ENCODE results near the gene FASTKD1.
"Not testable (repeated sequence)": the region's sequence is repeated elsewhere in the genome, so short reads cannot be mapped to it uniquely, and the experiment has no call there.

Gene FASTKD1

DNA sequence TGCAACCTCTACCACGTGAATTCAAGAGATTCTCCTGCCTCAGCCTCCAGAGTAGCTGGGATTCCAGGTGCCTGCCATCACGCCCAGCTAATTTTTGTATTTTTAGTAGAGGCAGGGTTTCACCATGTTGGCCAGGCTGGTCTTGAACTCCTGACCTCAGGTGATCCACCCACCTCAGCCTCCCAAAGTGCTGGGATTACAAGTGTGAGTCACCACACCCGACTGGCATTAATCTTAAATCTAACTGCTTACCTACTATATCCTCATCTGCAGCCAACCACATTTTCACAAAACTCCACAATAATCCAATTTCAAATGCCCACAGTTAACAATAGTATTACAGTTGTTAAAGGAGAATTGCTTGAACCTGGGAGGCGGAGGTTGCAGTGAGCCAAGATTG, 2.9 kb downstream of the FASTKD1 start:
- not testable (repeated sequence) for DNase-seq

DNA sequence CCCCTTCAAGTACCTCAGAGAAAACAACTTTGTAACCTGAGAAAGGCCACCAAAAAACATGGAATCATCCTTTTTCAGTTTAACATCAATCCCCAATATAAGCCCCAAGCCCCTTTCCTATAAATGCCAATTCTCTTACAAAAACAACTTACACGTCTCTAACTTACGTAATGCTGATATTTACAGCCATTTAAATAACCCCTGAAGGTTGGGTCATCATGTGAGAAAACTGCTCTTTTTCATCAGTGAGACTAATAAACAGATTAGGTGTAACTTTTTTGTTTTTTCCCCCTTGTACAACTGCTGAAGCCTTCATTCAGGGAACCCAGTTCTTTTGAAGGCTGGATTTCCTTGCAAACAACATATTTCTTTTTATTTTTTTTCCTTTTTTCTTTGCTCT, 3.7 kb downstream of the FASTKD1 start:
- no peak for DNase-seq

DNA sequence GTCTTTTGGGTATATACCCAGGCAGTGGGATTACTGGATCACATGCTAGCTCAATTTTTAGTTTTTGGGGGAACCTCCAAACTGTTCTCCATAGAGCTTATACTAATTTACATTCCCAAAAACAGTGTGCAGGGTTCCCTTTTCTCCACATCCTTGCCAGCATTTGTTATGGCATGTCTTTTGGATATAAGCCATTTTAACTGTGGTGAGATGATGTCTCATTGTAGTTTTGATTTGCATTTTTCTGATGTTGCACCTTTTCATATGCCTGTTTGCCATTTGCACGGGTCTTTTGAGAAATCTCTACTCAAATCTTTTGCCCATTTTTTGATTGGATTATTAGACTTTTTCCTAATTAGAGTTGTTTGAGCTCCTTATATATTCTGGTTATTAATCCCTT, 8.0 kb downstream of the FASTKD1 start:
- DNase-seq = no peak

DNA sequence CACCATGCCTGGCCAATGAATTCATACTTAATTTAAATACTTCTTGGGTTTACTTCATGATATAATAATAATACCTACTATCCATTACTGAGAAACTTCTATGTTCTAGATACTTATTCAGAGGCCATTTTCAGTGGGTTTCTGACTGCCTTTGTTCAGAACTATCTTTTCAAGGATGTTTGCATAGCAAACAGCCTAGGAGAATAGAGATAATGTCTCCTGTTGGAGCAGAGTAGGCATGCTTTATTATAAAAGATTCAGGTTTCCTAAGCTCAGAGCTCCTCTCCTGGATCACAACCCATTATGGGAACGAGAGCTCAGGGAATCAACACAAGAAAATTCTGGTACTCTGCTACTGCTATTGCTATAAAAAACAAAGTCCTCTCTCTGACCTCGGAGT, 11.1 kb downstream of the FASTKD1 start:
- no peak for DNase-seq

DNA sequence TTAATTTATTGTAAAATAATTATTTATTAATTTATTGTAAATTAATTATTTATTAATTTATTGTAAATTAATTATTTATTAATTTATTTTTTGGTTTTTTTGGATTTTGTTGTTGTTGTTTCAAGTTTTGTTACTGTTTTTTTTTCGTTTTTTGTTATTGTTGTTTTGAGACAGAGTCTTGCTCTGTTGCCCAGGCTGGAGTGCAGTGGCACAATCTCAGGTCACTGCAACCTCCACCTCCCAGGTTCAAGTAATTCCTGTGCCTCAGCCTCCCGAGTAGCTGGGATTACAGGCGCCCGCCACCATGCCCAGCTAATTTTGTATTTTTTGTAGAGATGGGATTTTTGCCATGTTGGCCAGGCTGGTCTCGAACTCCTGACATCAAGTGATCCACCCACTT, 11.6 kb downstream of the FASTKD1 start:
- DNase-seq = not testable (repeated sequence)

DNA sequence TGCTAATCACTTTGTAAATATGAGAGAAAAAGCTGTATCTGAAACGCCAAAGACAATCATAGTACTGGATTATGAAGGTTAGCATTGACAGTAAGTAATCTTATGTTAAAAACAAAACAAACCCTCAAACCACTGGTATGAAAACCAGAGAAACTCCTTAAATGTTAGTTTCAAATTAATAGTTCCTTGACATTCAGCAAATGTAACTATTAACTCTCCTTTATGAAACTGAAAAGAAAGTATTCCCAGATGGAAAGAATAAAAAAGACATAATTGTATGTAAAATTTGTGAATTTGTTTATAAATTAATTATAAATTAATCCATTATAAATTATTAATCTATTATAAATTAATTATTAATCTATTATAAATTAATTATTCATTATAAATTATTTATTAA, 12.3 kb downstream of the FASTKD1 start:
- DNase-seq = no peak

DNA sequence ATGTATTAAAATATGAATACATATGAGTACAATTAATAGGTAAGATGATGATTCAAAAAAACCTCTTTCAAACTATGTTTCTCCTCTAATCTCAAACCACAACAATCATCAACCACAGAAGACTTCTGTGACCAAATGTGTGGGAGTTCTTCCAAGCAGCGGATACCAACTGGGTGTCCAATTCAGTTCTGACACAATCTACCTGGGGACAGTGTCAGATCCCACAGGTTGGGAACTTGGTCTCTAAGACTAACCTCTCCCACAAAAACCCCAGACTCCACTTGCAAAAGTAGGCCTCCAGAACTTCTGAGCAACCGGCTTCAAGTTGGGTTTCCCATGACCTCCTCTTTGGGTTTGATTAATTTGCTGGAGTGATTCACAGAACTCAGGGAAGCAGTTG, 26.9 kb downstream of the FASTKD1 start:
- DNase-seq = no peak

DNA sequence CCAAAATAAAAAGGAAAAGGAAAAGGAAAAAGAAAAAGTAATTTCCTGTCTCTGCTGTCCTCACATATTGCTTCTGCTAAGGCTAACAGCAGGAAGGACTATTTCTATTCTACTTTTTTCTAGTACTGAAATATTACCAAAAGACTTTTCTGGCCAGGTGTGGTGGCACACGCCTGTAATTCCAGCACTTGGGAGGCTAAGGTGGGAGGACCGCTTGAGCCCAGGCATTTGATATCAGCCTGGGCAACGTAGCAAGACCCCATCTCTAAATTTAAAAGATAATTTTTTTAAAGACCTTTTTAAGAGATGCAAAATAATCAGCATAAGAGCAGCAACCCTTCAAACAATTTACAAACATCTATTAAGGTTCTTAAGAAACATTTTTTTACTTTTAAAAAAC, 31.2 kb downstream of the FASTKD1 start:
- DNase-seq = no peak

DNA sequence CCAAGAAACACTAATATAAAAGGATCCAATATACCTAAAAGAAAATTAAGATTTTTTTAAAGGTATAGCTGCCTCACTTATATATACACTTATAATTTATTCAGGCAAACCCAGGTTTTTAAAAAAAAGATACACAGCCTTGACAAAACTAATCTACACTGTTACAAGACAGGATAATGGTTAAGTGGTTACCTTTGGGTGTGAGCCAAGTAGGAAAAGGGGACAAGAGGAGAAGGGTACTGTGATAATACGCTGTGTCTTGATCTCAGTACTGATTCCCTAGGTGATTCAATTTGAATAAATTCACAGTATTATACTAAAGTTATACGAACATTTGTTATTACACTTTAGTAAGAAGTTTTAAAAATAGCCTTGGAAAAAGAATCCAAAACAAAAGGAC, 33.5 kb downstream of the FASTKD1 start:
- no peak for DNase-seq

DNA sequence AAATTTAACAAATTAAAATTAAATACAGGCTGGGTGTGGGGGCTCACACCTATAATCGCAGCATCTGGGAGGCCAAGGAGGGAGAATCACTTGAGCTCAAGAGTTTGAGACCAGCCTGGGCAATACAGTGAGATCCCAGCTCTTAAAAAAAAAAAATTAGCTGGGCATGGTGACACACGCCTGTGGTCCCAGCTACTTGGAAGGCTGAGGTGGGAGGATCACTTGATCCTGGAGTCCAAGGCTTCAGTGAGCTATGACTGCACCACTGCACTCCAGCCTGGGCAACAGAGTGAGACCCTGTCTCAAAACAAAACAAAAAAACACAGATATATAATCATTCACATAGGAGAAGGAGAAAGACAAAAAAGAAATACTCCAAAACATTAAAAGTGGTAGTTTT, 34.2 kb downstream of the FASTKD1 start:
- not testable (repeated sequence) for DNase-seq

DNA sequence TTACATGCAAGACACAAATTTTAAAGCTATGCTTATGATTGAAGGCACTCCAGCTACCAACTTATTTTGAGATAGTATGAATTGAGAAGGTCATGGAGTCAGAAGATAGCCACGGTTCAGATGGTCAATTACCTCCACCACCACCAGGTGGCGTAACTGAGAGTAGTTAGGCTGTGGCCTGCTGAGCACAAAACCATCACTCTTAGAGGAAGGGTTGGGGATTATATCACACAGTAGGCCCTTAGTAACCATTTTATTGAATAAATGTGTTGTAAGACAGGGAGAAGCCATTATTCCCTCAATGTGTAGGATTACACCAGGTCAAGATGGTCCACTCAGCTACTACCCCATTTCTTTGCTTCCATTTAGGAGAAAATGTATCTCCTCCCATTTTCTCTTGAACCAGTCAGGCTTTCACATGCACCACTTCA, 45.4 kb downstream of the FASTKD1 start:
- peak; percentile 77 for DNase-seq

DNA sequence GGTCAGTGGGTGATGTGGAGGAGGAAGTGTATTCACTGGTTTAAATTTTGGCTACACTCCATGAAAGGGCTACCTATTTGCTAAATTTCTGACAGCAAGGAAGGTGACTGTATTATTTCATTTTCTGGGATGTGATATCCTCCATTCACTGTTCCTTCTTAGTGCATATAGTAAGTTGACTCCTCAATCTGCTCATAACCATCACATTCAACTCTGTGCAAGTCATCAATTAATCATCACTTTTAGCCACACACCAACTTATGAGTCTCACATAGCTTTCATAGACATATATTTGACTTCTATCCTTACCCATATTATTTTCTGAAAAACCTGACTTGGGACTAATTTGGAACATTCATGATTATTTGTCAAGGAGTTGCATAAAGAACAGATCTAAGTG, 47.2 kb downstream of the FASTKD1 start:
- DNase-seq = no peak

DNA sequence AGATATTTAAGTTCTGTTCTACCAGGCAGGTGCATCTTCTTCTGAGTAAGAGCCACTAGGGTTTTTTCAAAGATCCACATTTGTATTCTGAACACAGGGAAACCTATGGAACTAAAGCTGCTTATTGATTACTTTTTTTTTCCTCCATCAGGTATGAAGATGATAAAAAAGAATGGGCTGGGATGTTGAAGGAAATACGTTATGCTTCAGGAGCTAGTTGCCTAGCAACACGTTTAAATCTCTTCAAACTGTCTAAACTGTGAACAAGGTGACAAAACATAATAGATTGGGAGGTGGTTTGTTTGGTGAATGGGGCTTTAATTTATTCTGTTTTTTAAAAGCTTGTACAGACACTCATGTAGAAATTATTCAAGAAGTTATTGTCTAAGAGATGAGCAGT, 48.2 kb downstream of the FASTKD1 start:
- DNase-seq = no peak

DNA sequence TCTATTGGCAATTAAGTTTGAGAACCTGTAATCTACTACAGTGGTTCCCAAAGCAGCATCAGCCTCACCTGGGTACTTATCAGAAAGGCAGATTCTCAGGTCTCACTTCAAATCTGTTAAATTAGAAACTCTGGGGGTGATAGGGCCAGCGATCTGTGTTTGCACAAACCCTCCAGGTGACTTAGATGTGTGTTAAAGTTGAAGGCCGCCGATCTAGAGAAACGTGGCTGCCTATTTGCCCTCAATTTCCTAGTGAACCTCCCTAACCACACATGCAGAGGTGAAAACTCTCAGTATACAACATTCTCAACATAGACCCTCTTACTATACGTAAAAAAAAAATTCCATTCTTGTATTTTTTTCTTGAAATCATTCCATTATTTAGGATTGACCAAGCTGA, 50.0 kb downstream of the FASTKD1 start:
- no peak for DNase-seq

DNA sequence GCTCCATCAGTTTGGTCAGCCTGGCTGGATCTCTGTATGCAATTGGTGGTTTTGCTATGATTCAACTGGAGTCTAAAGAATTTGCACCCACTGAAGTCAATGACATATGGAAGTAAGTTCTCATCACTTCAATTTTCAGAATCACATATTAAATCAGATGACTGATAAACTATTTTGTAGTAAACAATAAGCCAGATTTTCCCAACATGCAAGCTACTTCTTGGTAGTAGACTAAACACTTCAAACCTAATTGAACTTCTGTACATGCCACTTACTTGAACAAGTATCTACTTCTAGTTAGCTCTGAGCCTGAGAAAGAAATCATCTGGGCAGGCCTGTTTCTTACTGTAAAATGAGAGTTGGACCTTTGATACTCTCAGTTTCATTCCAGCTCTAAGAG, 52.8 kb downstream of the FASTKD1 start:
- DNase-seq = no peak

DNA sequence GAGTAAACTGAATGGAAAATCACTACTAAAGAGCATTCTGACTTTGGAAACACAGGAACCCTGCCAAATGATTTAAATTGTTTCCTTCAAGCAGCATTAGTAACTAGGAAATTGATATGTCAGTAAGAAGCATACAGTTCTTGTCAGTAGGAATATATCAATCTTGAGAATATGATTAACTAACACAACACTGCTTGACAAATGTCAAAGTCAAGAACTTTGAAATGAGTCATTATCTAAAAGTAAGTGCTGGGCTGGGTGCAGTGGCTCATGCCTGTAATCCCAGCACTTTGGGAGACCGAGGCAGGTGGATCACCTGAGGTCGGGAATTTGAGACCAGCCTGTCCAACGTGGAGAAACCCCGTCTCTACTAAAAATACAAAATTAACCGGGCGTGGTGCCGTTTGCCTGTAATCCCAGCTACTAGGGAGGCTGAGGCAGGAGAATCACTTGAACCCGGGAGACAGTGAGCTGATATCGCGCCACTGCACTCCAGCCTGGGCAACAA, 57.1 kb downstream of the FASTKD1 start:
- DNase-seq = not testable (repeated sequence)

DNA sequence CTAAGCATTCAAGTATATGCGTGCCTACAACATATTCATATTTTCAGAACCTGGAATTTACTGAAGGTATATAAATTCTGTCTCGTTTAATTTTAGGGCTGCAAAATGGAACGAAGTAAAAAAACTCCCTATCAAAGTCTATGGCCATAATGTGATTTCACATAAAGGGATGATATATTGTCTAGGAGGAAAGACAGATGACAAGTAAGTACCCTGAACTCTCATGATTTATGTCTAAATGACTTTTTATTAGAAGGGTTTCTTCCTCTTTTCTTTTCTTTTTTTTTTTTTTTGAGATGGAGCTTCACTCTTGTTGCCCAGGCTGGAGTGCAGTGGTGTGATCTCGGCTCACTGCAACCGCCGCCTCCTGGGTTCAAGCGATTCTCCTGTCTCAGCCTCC, 58.9 kb downstream of the FASTKD1 start:
- not testable (repeated sequence) for DNase-seq

DNA sequence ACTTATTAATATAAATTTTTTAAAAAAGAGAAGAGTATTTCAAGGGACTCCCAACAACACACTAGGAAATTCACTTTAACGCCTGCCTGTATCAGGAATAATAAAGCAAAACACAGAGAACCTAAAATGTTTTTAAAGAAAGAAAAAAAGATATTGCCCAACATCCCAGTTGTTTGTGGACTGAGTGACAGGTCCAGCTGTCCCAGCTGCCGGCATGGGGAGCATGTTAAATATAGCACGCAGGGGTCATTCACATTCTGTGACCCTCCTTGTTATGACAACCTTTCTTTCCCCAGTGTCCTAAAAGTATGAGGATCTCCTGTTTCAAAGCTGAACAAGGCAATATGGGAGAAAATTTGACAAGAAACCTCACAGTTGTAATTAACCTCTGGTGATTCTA, 59.7 kb downstream of the FASTKD1 start:
- DNase-seq = no peak

DNA sequence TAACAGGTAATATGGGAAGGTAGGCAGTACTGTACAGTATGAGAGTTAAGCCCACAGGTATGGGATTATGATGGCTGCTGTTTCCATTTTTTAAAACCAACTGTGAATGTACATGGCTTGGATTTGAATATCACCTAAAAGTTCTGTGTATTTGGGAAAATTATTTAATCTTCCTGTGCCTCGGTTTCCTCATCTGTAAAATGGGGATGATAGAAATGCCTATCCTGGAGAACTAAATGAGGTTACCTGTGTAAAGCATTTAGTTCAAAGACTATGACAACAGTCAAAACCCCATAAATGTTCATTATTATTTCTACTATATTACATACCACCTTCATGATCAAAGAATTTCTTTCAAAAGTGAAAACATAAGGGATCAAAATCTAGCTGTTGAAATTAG, 60.6 kb downstream of the FASTKD1 start:
- DNase-seq = no peak

DNA sequence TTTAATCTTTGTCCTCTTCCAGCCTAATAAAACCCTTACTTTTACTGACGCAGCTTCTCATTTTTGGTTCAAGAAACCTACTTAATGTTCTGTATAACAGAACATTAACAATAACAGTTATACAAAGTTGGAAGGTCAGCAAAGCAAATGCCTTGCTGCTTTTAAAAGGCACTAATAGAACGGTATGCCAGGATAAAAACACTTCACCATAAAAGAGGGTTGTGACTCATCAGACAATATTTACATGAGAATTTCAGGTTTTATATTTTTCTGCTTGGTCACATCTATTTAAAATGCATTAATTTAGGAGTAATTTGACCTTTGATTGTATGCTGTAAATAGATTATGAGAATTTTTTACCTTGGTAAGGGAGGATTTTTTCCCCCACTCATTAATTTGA, 61.1 kb downstream of the FASTKD1 start:
- no peak for DNase-seq

DNA sequence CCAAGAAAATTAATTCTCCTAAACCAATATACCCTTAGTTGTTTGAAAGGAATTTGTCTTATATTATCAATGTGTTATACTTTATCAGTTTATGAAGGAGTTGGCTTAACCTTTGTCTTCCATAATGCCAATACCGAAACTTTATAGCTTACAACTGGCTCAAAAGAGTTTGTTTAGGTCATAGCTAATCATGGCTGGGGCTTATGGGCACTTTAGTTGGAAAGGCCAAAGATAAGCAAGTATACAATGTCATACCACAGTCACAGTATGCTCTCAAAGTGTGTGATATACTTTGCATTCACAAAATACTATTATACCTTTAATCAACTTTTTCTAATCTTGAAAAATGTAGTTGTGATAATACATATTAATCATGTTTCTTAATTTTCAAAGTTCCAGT, 61.8 kb downstream of the FASTKD1 start:
- no peak for DNase-seq

DNA sequence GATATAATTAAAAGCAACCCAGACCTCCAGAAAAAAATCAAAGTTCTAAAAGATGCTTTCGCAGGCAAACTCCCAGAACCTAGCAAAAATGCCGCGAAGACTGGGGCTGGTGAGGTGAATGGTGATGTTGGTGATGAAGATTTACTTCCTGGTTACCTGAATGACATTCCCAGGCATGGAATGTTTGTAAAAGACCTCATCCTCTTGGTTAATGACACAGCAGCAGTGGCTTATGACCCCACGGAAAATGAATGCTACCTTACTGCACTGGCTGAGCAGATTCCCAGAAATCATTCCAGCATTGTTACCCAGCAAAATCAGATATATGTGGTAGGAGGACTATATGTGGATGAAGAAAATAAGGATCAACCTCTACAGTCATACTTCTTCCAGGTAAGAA, 63.2 kb downstream of the FASTKD1 start:
- DNase-seq = no peak

DNA sequence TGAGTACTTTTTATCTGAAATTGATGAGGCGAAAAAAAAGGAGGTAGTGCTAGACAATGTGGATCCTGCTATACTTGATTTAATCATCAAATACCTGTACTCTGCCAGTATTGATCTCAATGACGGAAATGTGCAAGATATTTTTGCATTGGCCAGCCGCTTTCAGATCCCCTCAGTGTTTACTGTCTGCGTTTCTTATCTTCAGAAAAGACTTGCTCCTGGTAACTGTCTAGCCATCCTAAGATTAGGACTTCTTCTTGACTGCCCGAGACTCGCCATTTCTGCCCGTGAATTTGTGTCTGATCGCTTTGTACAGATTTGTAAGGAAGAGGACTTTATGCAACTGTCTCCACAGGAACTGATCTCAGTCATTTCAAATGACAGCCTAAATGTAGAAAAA, 63.7 kb downstream of the FASTKD1 start:
- DNase-seq = no peak

DNA sequence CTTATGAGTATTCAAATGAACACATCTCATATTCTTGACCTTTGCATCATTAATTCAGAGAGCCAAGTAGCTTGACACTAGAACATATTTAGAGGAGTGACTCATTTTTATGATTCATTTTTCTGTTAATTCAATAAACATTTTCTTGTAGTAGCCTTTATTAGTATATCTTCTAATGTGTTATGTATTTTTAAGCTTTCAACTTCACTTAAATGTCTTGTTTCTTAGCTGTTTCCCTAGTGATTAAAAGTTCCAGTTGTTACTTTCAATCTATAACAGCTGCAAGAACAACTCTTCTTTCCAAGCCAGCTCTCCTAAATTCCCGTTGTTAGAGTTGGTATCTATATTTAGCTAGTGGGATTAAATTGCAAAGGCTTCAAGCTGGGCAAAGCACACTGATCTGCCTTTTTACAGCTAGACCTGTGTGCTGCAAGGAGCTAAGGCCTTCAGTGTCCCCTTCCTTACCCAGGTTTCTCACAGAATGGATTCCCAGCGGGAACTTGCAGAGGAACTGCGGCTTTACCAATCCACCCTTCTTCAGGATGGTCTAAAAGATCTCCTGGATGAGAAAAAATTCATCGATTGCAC, 64.3 kb downstream of the FASTKD1 start, which contains the start of gene KLHL41:
TSS of gene KLHL41 (plus strand) at position 405 of the 588 bp plus-strand sequence. CDS start at position 482, 77 bp downstream.
- no peak for DNase-seq

DNA sequence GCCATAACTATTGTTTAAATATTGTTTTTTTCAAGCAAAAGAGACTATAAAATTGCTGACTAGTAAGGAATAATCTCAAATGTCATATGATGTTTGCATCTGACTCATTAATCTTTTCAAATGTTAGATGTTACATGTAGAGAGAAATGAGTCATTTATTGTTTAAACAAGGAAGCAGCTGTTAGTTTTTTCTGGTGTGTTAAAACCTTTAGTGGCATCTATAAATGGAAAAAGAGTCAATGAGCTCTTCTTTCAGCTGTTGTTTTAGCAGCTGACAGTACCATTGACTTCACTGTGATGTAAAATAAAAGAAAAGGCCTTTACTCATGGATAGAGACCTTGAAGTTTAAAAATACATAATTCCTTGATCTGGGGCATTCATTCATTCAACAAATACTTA, 66.0 kb downstream of the FASTKD1 start:
- no peak for DNase-seq
